ENCODE results near the gene DPYD.

GRCh38 chr1:97849345-97850340, 71.2 kb downstream of the DPYD start:
- TF ChIP-seq POLR2A (IDR thresholded peaks at IDR 0.05) (no peak), CTCF (IDR thresholded peaks at IDR 0.05) (no peak), EP300 (IDR thresholded peaks at IDR 0.05) (no peak)

Measured in ovary (tissue), 3 donors.